NCI-H1105 treated with DMSO at 0.1 percent for 48 hours (cell line): ENCODE measurements around the gene OR51B6.
"Not testable (repeated sequence)": the region's sequence is repeated elsewhere in the genome, so short reads cannot be mapped to it uniquely, and the experiment has no call there.

Source experiments
- DNase-seq: peaks from one replicate; lab custom pipeline; 2025; lab: John Stamatoyannopoulos, UW

Gene OR51B6, protein sequence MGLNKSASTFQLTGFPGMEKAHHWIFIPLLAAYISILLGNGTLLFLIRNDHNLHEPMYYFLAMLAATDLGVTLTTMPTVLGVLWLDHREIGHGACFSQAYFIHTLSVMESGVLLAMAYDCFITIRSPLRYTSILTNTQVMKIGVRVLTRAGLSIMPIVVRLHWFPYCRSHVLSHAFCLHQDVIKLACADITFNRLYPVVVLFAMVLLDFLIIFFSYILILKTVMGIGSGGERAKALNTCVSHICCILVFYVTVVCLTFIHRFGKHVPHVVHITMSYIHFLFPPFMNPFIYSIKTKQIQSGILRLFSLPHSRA

DNA sequence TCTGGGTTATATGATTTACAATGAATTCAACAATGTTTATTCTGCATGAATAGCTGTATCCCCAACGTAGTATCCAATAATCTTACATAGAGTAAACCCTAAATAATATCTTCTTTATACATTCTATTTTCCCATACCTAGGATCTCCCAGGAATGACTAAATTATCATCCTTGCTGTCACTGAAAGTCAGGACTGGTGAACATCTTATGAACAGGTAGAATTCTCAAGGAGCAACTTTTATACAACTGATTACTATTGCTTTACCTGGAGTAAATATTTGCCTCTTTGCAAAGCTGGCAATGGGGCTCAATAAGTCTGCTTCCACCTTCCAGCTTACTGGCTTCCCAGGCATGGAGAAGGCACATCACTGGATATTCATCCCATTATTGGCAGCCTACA lies at the start of gene OR51B6:
TSS of gene OR51B6 (plus strand) at position 301 of the 400 bp plus-strand sequence. CDS start at position 301, 0 bp downstream.
- DNase-seq: no peak

DNA sequence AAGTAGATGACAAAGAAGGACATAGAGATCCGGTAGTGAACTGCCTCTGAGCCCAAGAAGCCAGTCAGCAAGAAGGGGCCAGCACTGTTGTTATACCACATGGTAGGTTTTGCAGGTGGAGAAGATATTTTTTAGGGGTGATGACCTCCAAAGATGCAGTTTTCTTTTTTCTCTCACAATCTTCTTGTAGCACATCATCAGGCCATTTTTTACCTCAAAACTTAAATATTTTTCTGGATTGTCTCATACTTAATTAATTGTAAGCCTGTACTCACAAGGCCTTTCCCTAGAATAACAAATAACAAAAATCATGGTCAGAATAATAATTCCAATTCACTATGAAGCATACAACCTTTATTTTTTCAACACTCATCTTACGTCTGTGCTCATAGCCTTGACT lies 49.5 kb upstream of the OR51B6 start, which contains the start of gene OR51B4:
TSS of gene OR51B4 (minus strand) at position 101 of the 400 bp plus-strand sequence. CDS start at position 101, 0 bp downstream.
- no peak for DNase-seq

- no peak for DNase-seq
These were observed 47.7 kb upstream of the OR51B6 start for GRCh38 chr11:5303626-5304025.

- DNase-seq: no peak
These were observed 47.3 kb upstream of the OR51B6 start for GRCh38 chr11:5304046-5304445.

DNA sequence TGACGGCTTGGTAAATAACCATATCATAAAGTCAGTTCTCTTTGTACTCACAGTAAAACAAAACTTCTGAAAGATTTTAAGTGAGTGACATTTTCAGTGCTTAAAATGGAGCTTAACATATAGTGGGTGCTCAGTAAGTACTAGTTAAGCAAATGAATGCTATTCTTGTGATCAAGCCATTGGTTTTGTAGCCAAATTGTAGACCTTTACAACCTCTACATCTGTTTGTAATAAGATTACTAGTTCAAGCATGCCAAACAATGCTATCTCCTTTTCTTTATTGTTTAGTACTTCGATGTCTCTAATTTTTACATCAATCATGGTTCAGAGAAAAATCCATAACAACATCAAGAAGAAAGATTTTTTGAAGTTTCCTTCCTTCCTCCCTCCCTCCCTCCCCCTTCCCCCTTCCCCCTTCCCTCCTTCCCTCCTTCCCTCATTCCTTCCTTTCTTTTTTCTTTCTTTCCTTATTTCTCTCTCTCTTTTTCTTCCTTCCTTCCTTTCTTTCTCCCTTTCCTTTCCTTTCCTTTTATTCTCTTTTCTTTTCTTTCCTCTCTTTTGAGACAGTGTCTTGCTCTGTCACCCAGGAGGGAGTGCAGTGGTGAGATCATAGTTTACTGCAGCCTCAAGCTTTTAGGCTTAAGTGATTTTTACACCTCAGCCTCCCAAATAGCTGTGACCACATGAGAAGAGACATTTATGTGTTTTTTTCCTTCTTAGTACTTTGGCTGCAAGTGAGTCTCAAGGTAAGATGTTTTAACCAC lies 43.9 kb upstream of the OR51B6 start:
- no peak for DNase-seq

GRCh38 chr11:5310423-5310822 lies 40.9 kb upstream of the OR51B6 start:
- no peak for DNase-seq

DNA sequence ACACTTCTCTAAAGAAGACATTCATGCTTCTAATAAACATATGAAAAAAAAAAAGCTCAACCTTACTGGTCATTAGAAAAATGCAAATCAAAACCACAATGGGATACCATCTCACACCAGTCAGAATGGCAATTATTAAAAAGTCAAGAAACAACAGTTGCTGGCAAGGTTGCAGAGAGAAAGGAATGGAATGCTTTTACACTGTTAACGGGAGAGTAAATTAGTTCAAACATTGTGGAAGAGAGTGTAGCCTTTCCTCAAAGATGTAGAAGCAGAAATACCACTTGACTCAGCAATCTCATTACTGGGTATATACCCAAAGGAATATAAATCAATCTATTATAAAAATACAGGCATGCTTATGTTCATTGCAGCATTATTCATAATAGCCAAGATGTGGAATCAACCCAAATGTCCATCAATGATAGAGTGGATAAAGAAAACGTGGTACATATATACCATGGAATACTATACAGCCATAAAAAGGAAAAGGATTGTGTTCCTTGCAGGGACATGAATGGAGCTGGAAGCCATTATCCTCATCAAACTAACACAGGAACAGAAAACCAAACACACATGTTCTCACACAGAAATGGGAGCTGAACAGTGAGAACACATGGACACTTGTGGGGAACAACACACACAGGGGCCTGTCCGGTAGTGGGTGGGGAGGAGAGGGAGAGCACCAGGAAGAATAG lies 37.8 kb upstream of the OR51B6 start:
- not testable (repeated sequence) for DNase-seq

- no peak for DNase-seq
These were observed 34.0 kb upstream of the OR51B6 start for GRCh38 chr11:5317292-5317691.

DNA sequence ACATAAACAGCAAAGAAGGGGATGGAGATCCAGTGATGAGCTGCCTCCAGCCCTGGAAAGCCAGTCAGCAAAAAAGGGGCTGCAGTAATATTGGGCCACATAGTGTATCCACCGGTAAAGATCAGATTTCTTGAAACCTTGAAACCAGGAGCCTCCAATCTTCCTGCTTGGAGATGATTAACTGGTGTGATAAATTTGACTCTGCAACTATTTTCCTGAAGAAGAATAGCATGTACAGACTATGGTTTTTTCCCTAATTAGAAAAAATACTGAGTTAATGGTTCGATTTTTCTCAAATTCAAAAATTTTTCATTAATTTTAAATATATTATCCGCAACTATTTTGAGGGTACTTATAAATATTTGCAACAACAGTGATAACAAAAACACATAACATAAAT lies 27.1 kb upstream of the OR51B6 start, which contains the start of gene OR51B2:
TSS of gene OR51B2 (minus strand) at position 101 of the 400 bp plus-strand sequence. CDS start at position 101, 0 bp downstream.
- DNase-seq: no peak

GRCh38 chr11:5335170-5335569 lies 16.1 kb upstream of the OR51B6 start:
- no peak for DNase-seq

- no peak for DNase-seq
These were observed 15.0 kb upstream of the OR51B6 start for GRCh38 chr11:5336331-5336730.

GRCh38 chr11:5337253-5337652 lies 14.1 kb upstream of the OR51B6 start:
- not testable (repeated sequence) for DNase-seq

- DNase-seq: no peak
These were observed 11.5 kb upstream of the OR51B6 start for GRCh38 chr11:5339771-5340322.

- DNase-seq: no peak
These were observed 7.6 kb upstream of the OR51B6 start, which contains the start of gene OR51B5 for GRCh38 chr11:5343474-5344335. OR51B5 (minus strand) TSS chr11:5343524; CDS start chr11:5343524, 0 bp downstream.

DNA sequence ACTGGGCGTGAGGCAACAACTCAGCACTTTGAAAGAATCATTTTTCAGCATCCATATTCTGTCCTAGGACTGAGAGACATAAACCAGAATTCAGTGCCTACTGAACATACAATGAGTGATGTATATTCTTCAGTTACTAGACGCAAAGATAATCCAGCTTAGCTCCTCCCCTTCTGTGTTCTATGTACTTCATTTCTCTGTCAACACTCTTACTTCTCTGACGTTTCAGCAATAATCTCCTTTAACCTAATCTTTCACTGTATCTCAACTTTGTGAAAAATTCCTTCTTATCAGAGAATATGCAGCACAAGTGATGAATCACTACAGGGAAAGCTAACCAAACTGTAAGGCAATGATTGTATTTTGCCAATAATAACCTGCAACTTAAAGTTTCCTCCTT lies 5.5 kb upstream of the OR51B6 start:
- DNase-seq: no peak

- no peak for DNase-seq
These were observed 2.6 kb upstream of the OR51B6 start for GRCh38 chr11:5348551-5349194.

DNA sequence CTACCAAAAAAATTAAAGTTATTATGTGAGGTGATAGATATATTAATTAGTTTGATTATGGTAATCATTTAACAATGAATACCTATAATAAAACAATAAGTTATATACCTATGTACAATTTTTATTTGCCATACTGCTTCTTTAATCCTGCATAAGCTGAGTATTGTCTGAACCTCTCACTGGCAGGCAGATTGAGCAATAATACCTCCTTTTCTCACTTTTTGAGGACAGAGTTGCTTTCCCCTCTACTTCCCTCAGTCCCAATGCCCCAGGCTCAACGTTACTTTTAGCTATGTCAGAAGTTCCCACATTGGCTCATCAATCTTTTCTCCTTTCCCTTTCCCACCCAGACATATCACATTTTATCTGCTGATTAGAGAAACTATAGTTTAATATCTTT lies 1.8 kb upstream of the OR51B6 start:
- no peak for DNase-seq

GRCh38 chr11:5356031-5356430 lies 4.7 kb downstream of the OR51B6 start:
- DNase-seq: not testable (repeated sequence)

- DNase-seq: no peak
These were observed 10.8 kb downstream of the OR51B6 start for GRCh38 chr11:5362017-5362625.

GRCh38 chr11:5363679-5364078 lies 12.4 kb downstream of the OR51B6 start:
- DNase-seq: no peak
